Esophagus muscularis mucosa (tissue), 4 donors: ENCODE data around the gene GPC2. TPM values are rescaled to one million over a fixed set of nuclear protein-coding genes. Genes with fewer than 3 reads are reported as not detected.

Experiments
- DNase-seq: peaks from one replicate; pipeline ENCODE4 v3.0.0-alpha.2; 2017; ENCODE audit errors: extremely low spot score
- H3K27ac ChIP-seq, 4 donors: fragments of 200-600 bp; sonication (generic); replicated peaks in 1 of 4; 1 replicate in 3 of 4; 2 replicates in 1 of 4; pipeline ENCODE4 v1.5.1; 2016 to 2019; ENCODE audit warnings: mild to moderate bottlenecking in 1 of 4
- H3K27me3 ChIP-seq, 4 donors: fragments of 200-600 bp; sonication (generic); one replicate each; pipeline versions ENCODE4 v1.5.1 to v1.6.0; 2016 to 2019
- H3K36me3 ChIP-seq, 4 donors: fragments of 200-600 bp; sonication (generic); one replicate each; pipeline ENCODE4 v1.5.1; 2016 to 2019
- H3K4me1 ChIP-seq, 4 donors: fragments of 200-600 bp; sonication (generic); one replicate each; pipeline ENCODE4 v1.5.1; 2016 to 2019
- H3K4me3 ChIP-seq, 4 donors: fragments of 200-600 bp; sonication (generic); 1 replicate in 2 of 4; 2 replicates in 2 of 4; pipeline ENCODE4 v1.5.1; 2016 to 2019; ENCODE audit warnings: mild to moderate bottlenecking in 4 of 4, moderate library complexity in 1 of 4
- H3K9me3 ChIP-seq, 4 donors: fragments of 200-600 bp; sonication (generic); 1 replicate in 3 of 4; 2 replicates in 1 of 4; pipeline ENCODE4 v1.5.1; 2016 to 2019
- CTCF ChIP-seq, 3 experiments: fragments of 200-600 bp in 2 of 3; fragments of 450-650 bp in 1 of 3; sonication (generic) in 2 of 3; IDR thresholded peaks; one replicate each; pipeline ENCODE4 v1.5.1; 2017 to 2019; ENCODE audit warnings: antibody characterized with exemption in 3 of 3, mild to moderate bottlenecking in 2 of 3, moderate library complexity in 1 of 3
- EP300 ChIP-seq: sonication (generic); formaldehyde crosslinking; IDR thresholded peaks from one replicate; pipeline ENCODE4 v1.6.1; 2017; ENCODE audit warnings: antibody characterized with exemption
- POLR2A ChIP-seq: fragments of 450-650 bp; IDR thresholded peaks from one replicate; pipeline ENCODE4 v1.6.1; 2017; ENCODE audit warnings: antibody characterized with exemption, moderate library complexity, mild to moderate bottlenecking, low read depth
- POLR2AphosphoS5 ChIP-seq, 2 donors: sonication (generic); formaldehyde crosslinking; IDR thresholded peaks; one replicate each; pipeline ENCODE4 v1.6.1; 2017; ENCODE audit warnings: antibody characterized with exemption in 2 of 2
- WGBS: methylation state at CpG from one replicate; pipeline ENCODE4 v1.1.5; 2018; 5-methylcytosine and 5-hydroxymethylcytosine counted together
- intact Hi-C: fragments of 100-400 bp; cut with DNase I; formaldehyde crosslinking; loops from one replicate; pipeline ENCODE4 v1.15.1; 2023
- total RNA-seq, 4 donors: library from RNA; depleted of rRNA; stranded (reverse); fragments of >200 nt; gene quantifications; one replicate each; pipeline versions ENCODE4 v1.1.0 to v1.2.1, GENCODE V29; 2016

GPC2 gene
- total RNA-seq, 4 donors from 2014 or later: 0.33 to 1.0 (median 0.71) TPM

- whole genome bisulfite sequencing: 5% methylated on average over 11 of the region's 11 CpGs
- no peak for DNase-seq
- H3K36me3 ChIP-seq: no peaks in the 10 kb centered on the region
- peaks cover 13 to 45% (median 38%) of the 10 kb centered on the region in 4 donors for H3K4me1 ChIP-seq
- H3K9me3 ChIP-seq: no peaks in the 10 kb centered on the region
- peak overlapping the region; percentile 45 to 61 (median 56) for H3K4me3 ChIP-seq
- H3K27ac ChIP-seq: peak overlapping the region; percentile 67 to 72 (median 70)
- TF ChIP-seq CTCF (IDR thresholded peaks at IDR 0.05): no peak
- TF ChIP-seq POLR2A: no peak
- no peak for TF ChIP-seq POLR2AphosphoS5 (IDR thresholded peaks at IDR 0.05)
- TF ChIP-seq EP300: no peak
- intact Hi-C loops: no loop called here
- peaks cover 0 to 27% (median 7%) of the 10 kb centered on the region in 4 donors for H3K27me3 ChIP-seq
Observed at GRCh38 chr7:100167912-100168323, 9.3 kb downstream of the GPC2 start.

DNA sequence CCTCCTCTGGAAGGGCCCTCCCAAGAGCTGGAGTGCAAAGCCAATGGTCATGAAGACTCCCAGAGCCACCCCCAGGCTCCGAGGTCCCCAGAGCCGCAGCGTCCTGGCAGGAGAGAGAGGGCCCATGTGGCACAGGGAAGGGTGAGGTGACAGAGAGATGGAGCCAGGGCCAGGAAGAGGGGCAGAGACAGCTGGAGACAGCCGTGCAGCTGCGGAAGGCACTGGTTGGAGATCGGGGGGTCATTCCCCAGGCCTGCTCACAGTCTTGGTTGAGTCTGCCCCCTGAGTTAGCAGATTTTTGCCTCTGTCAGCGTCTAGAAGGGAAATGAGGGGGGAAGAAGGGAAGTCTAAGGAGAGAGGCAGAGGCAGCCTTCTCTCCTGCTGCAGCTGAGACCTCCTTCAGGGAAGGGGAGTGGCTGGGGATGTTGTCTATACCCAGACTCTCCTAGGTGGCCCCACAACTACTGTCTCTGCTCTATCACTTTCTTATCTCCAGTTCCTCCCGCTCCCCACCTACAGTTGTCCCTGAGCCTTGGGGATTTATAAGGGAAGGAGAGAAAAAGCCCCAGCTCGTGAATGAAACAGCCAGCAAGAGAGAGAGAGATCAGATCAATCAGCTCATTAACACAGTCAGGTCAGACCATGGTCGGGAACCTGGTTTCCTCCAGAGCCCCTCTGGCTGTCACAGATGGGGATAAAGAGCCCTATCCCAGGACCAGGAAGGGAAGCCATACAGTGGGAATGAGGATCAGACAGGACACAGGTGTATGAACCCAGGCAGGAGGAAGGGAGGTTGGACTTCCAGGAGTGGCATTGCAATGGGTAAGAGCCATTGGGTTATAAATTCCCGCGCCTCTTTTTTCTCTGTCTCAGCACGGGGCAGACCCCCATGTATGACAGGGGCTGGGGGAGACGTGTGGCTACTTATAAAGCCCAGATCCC lies 9.9 kb downstream of the GPC2 start:
- intact Hi-C loops: no loop called here

GRCh38 chr7:100166317-100166940 lies 10.8 kb downstream of the GPC2 start:
- intact Hi-C loops: no loop called here
- TF ChIP-seq CTCF (IDR thresholded peaks at IDR 0.05) (no peak), POLR2A (no peak), EP300 (no peak), POLR2AphosphoS5 (IDR thresholded peaks at IDR 0.05) (no peak)
- H3K27ac ChIP-seq: no peak overlapping the region
- H3K9me3 ChIP-seq: no peaks in the 10 kb centered on the region
- WGBS: 89% methylated on average over 16 of the region's 16 CpGs
- no peak for DNase-seq
- H3K4me1 ChIP-seq: peaks cover 8 to 39% (median 32%) of the 10 kb centered on the region in 4 donors
- no peak overlapping the region for H3K4me3 ChIP-seq
- peaks cover 0 to 17% (median 5%) of the 10 kb centered on the region in 4 donors for H3K27me3 ChIP-seq
- no peaks in the 10 kb centered on the region for H3K36me3 ChIP-seq

More for the DNA sequence above, 9.9 kb downstream of the GPC2 start:
- Histone ChIP-seq H3K27ac (peak overlapping the region in 3 of 4 donors; percentile 68 to 72 (median 72)), H3K4me3 (peak overlapping the region in 3 of 4 donors; percentile 55 to 61 (median 56)), H3K4me1 (peaks cover 13 to 45% (median 38%) of the 10 kb centered on the region in 4 donors), H3K9me3 (no peaks in the 10 kb centered on the region), H3K27me3 (peaks cover 0 to 25% (median 7%) of the 10 kb centered on the region in 4 donors), H3K36me3 (no peaks in the 10 kb centered on the region)
- no peak for TF ChIP-seq CTCF (IDR thresholded peaks at IDR 0.05)
- TF ChIP-seq EP300: no peak
- TF ChIP-seq POLR2AphosphoS5 (IDR thresholded peaks at IDR 0.05): no peak
- 62% methylated on average over 14 of the region's 14 CpGs for WGBS
- DNase-seq: no peak

GRCh38 chr7:100163871-100164270 lies 13.3 kb downstream of the GPC2 start:
- Histone ChIP-seq H3K4me3 (no peak overlapping the region), H3K36me3 (no peaks in the 10 kb centered on the region), H3K27ac (no peak overlapping the region), H3K4me1 (peaks cover 10 to 30% (median 25%) of the 10 kb centered on the region in 4 donors), H3K27me3 (peaks cover 0 to 8% (median 0%) of the 10 kb centered on the region in 4 donors), H3K9me3 (no peaks in the 10 kb centered on the region)
- WGBS: 98% methylated on average over 5 of the region's 5 CpGs
- intact Hi-C loops: no loop called here
- TF ChIP-seq EP300 (no peak), POLR2A (no peak), CTCF (IDR thresholded peaks at IDR 0.05) (no peak), POLR2AphosphoS5 (IDR thresholded peaks at IDR 0.05) (no peak)
- DNase-seq: no peak
